ENCODE results near the gene VPS36.

Gene VPS36

DNA sequence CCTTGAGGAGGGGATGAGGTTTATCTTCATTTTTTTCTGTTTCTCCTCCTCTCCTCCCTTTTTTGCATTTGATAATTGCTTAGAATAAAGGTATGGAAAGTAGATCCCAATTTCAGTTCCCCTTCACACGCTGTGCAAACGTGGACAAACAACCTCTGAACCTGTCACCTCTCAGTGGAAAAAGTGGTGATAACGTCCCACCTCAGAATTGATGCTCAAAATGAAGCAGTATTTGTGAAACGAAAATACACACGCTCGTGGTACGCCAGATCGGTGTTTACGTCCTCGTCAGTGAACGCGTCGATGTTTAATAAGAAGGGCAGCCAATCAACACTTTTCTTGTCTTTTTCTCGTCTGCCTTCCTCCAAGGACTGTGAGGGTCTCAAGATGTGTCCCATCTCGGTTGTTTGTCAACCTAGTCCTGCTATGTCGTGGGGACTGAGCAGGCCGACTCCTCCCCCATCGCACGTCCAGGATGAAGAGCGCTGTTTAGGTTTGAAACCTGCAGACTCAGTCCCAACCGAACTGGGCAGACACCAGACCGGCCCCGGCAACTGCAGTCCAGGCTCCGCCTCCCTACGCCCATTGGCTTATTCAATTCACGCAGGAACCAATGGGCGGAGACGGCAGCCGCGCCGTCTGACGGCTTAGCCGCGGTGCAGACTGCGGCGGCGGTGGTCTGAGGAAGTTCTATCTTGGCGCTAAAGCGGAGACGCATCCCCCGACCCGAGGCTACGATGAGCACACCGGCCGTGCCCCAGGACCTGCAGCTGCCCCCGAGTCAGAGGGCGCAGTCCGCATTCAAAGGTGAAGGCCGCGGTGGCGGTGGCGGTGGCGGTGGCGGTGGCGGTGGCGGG lies 4.6 kb upstream of the VPS36 start, which contains the start of gene CKAP2:
Gene CKAP2 (plus strand): TSS at position 659 of the 857 bp plus-strand sequence. CDS start 79 bp downstream, at position 738.
- Histone ChIP-seq H3K9me3 (ENCODE audit: control insufficient read depth, low read length) (no peaks in the 10 kb centered on the region), H2BK15ac (ENCODE audit: low read depth, poor library complexity, severe bottlenecking) (no peak within 1 kb of the TSS), H3K18ac (ENCODE audit: low read depth in 1 of 2, low read length in 2 of 2) (peak within 1 kb of the TSS; percentile 87 to 88), H2AFZ (ENCODE audit: low read depth, low read length) (peak within 1 kb of the TSS; percentile 90), H3K4me2 (ENCODE audit: low read length, poor library complexity, severe bottlenecking) (peak within 1 kb of the TSS; percentile 72), H3K79me1 (replicated peaks; ENCODE audit: low read length, poor library complexity, severe bottlenecking) (peaks cover 5% of the 10 kb centered on the region), H2AK5ac (ENCODE audit: low read length, severe bottlenecking) (no peak within 1 kb of the TSS), H2BK5ac (ENCODE audit: low read depth, low read length, poor library complexity, severe bottlenecking) (peak within 1 kb of the TSS; percentile 49), H3K9ac (ENCODE audit: low read length) (peak within 1 kb of the TSS; percentile 88), H3K27ac (ENCODE audit: low read length, poor library complexity, severe bottlenecking) (peak within 1 kb of the TSS; percentile 94), H3K27me3 (ENCODE audit: control insufficient read depth in 1 of 2, insufficient read depth in 1 of 2, low read length in 2 of 2) (no peaks in the 10 kb centered on the region), H3K4me1 (ENCODE audit: control insufficient read depth, insufficient read depth, low read depth, low read length) (peaks cover 9% of the 10 kb centered on the region), H4K91ac (ENCODE audit: low read length) (peak within 1 kb of the TSS; percentile 59), H4K8ac (ENCODE audit: low read length) (no peak within 1 kb of the TSS), H3K4me3 (ENCODE audit: insufficient read depth in 1 of 2, low read depth in 1 of 2, low read length in 2 of 2) (peak within 1 kb of the TSS; percentile 83 to 95), H3K4ac (ENCODE audit: low read depth in 1 of 2, low read length in 2 of 2) (peak within 1 kb of the TSS in 1 of 2 experiments; percentile 71), H3K14ac (ENCODE audit: low read length in 2 of 2) (peak within 1 kb of the TSS in 1 of 2 experiments; percentile 79), H3K23ac (ENCODE audit: low read length in 2 of 2) (peak within 1 kb of the TSS in 1 of 2 experiments; percentile 79), H3K36me3 (ENCODE audit: control insufficient read depth in 1 of 2, insufficient read depth in 2 of 2, low read depth in 1 of 2, low read length in 2 of 2) (peaks cover 3% of the 10 kb centered on the region in 2 experiments), H2BK120ac (ENCODE audit: low read depth, low read length) (no peak within 1 kb of the TSS), H2BK12ac (ENCODE audit: low read length in 2 of 2) (peak within 1 kb of the TSS in 1 of 2 experiments; percentile 79)
- peak; percentile 96 for DNase-seq
- under 1% methylated on average over 55 of the region's 56 CpGs for WGBS

DNA sequence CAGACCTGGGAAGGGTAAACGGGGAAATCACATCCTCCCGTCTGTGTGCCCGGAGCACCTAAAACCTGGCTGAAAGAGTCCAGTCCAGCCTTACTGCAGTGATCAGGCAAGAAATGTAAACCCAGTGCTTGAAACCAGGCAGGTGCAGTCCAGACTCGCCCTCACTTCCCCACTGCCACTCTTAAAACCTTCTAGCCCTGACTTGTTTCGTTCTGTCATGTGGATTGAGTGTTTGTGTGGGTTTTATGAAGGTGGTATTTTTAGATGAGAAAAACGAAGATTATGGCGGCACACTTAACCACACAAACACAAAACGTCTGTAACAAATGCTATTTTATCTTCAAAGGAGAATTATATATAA lies 4.0 kb upstream of the VPS36 start:
- H3K79me1 ChIP-seq (replicated peaks; ENCODE audit: low read length, poor library complexity, severe bottlenecking) = peaks cover 5% of the 10 kb centered on the region
- no peak overlapping the region for H2BK12ac ChIP-seq (ENCODE audit: low read length in 2 of 2)
- no peak overlapping the region for H3K27ac ChIP-seq (ENCODE audit: low read length, poor library complexity, severe bottlenecking)
- no peak overlapping the region for H4K91ac ChIP-seq (ENCODE audit: low read length)
- H3K14ac ChIP-seq (ENCODE audit: low read length in 2 of 2) = no peak overlapping the region
- DNase-seq = peak; percentile 6
- H2AK5ac ChIP-seq (ENCODE audit: low read length, severe bottlenecking) = no peak overlapping the region
- no peak overlapping the region for H2BK5ac ChIP-seq (ENCODE audit: low read depth, low read length, poor library complexity, severe bottlenecking)
- peak overlapping the region in 1 of 2 experiments; percentile 83 for H3K4me3 ChIP-seq (ENCODE audit: insufficient read depth in 1 of 2, low read depth in 1 of 2, low read length in 2 of 2)
- H3K27me3 ChIP-seq (ENCODE audit: control insufficient read depth in 1 of 2, insufficient read depth in 1 of 2, low read length in 2 of 2) = no peaks in the 10 kb centered on the region
- H2AFZ ChIP-seq (ENCODE audit: low read depth, low read length) = peak overlapping the region; percentile 76
- no peak overlapping the region for H4K8ac ChIP-seq (ENCODE audit: low read length)
- 30% methylated on average over 3 of the region's 8 CpGs for WGBS
- no peak overlapping the region for H3K4ac ChIP-seq (ENCODE audit: low read depth in 1 of 2, low read length in 2 of 2)
- H3K9ac ChIP-seq (ENCODE audit: low read length) = peak overlapping the region; percentile 88
- no peak overlapping the region for H2BK120ac ChIP-seq (ENCODE audit: low read depth, low read length)
- no peak overlapping the region for H3K18ac ChIP-seq (ENCODE audit: low read depth in 1 of 2, low read length in 2 of 2)
- no peaks in the 10 kb centered on the region for H3K9me3 ChIP-seq (ENCODE audit: control insufficient read depth, low read length)
- no peak overlapping the region for H2BK15ac ChIP-seq (ENCODE audit: low read depth, poor library complexity, severe bottlenecking)
- H3K36me3 ChIP-seq (ENCODE audit: control insufficient read depth in 1 of 2, insufficient read depth in 2 of 2, low read depth in 1 of 2, low read length in 2 of 2) = peaks cover 3% of the 10 kb centered on the region in 2 experiments
- peak overlapping the region; percentile 72 for H3K4me2 ChIP-seq (ENCODE audit: low read length, poor library complexity, severe bottlenecking)
- peaks cover 9% of the 10 kb centered on the region for H3K4me1 ChIP-seq (ENCODE audit: control insufficient read depth, insufficient read depth, low read depth, low read length)
- no peak overlapping the region for H3K23ac ChIP-seq (ENCODE audit: low read length in 2 of 2)

GRCh38 chr13:52452470-52452869 lies 2.0 kb upstream of the VPS36 start:
- no peak overlapping the region for H2BK15ac ChIP-seq (ENCODE audit: low read depth, poor library complexity, severe bottlenecking)
- no peak overlapping the region for H3K4me3 ChIP-seq (ENCODE audit: insufficient read depth in 1 of 2, low read depth in 1 of 2, low read length in 2 of 2)
- H3K4me2 ChIP-seq (ENCODE audit: low read length, poor library complexity, severe bottlenecking) = no peak overlapping the region
- H3K27me3 ChIP-seq (ENCODE audit: control insufficient read depth in 1 of 2, insufficient read depth in 1 of 2, low read length in 2 of 2) = no peaks in the 10 kb centered on the region
- H3K27ac ChIP-seq (ENCODE audit: low read length, poor library complexity, severe bottlenecking) = no peak overlapping the region
- H4K8ac ChIP-seq (ENCODE audit: low read length) = no peak overlapping the region
- no peak overlapping the region for H4K91ac ChIP-seq (ENCODE audit: low read length)
- no peak overlapping the region for H3K4ac ChIP-seq (ENCODE audit: low read depth in 1 of 2, low read length in 2 of 2)
- H2BK12ac ChIP-seq (ENCODE audit: low read length in 2 of 2) = no peak overlapping the region
- peaks cover 6% of the 10 kb centered on the region for H3K79me1 ChIP-seq (replicated peaks; ENCODE audit: low read length, poor library complexity, severe bottlenecking)
- H3K23ac ChIP-seq (ENCODE audit: low read length in 2 of 2) = no peak overlapping the region
- H2BK5ac ChIP-seq (ENCODE audit: low read depth, low read length, poor library complexity, severe bottlenecking) = no peak overlapping the region
- WGBS = 92% methylated on average over 1 of the region's 2 CpGs
- no peak for DNase-seq
- no peak overlapping the region for H3K18ac ChIP-seq (ENCODE audit: low read depth in 1 of 2, low read length in 2 of 2)
- no peaks in the 10 kb centered on the region for H3K9me3 ChIP-seq (ENCODE audit: control insufficient read depth, low read length)
- H2BK120ac ChIP-seq (ENCODE audit: low read depth, low read length) = no peak overlapping the region
- H3K9ac ChIP-seq (ENCODE audit: low read length) = no peak overlapping the region
- H3K14ac ChIP-seq (ENCODE audit: low read length in 2 of 2) = no peak overlapping the region
- H3K36me3 ChIP-seq (ENCODE audit: control insufficient read depth in 1 of 2, insufficient read depth in 2 of 2, low read depth in 1 of 2, low read length in 2 of 2) = peaks cover 0 to 3% of the 10 kb centered on the region in 2 experiments
- peaks cover 10% of the 10 kb centered on the region for H3K4me1 ChIP-seq (ENCODE audit: control insufficient read depth, insufficient read depth, low read depth, low read length)
- H2AK5ac ChIP-seq (ENCODE audit: low read length, severe bottlenecking) = no peak overlapping the region
- H2AFZ ChIP-seq (ENCODE audit: low read depth, low read length) = no peak overlapping the region

- WGBS = 87% methylated on average over 23 of the region's 24 CpGs
Observed at GRCh38 chr13:52451135-52451804, 836 bp upstream of the VPS36 start.

More at GRCh38 chr13:52451135-52451804, 836 bp upstream of the VPS36 start:
- Histone ChIP-seq H2BK15ac (ENCODE audit: low read depth, poor library complexity, severe bottlenecking) (no peak overlapping the region), H3K27me3 (ENCODE audit: control insufficient read depth in 1 of 2, insufficient read depth in 1 of 2, low read length in 2 of 2) (no peaks in the 10 kb centered on the region), H3K23ac (ENCODE audit: low read length in 2 of 2) (no peak overlapping the region), H3K4me1 (ENCODE audit: control insufficient read depth, insufficient read depth, low read depth, low read length) (peaks cover 9% of the 10 kb centered on the region), H2BK120ac (ENCODE audit: low read depth, low read length) (no peak overlapping the region), H4K91ac (ENCODE audit: low read length) (no peak overlapping the region), H3K4ac (ENCODE audit: low read depth in 1 of 2, low read length in 2 of 2) (no peak overlapping the region), H2BK5ac (ENCODE audit: low read depth, low read length, poor library complexity, severe bottlenecking) (no peak overlapping the region), H3K9me3 (ENCODE audit: control insufficient read depth, low read length) (no peaks in the 10 kb centered on the region), H3K36me3 (ENCODE audit: control insufficient read depth in 1 of 2, insufficient read depth in 2 of 2, low read depth in 1 of 2, low read length in 2 of 2) (no peaks in the 10 kb centered on the region), H2BK12ac (ENCODE audit: low read length in 2 of 2) (no peak overlapping the region), H3K14ac (ENCODE audit: low read length in 2 of 2) (no peak overlapping the region), H2AK5ac (ENCODE audit: low read length, severe bottlenecking) (no peak overlapping the region), H3K79me1 (replicated peaks; ENCODE audit: low read length, poor library complexity, severe bottlenecking) (peaks cover 7% of the 10 kb centered on the region), H3K27ac (ENCODE audit: low read length, poor library complexity, severe bottlenecking) (no peak overlapping the region), H3K9ac (ENCODE audit: low read length) (peak overlapping the region; percentile 89), H3K4me2 (ENCODE audit: low read length, poor library complexity, severe bottlenecking) (no peak overlapping the region), H3K4me3 (ENCODE audit: insufficient read depth in 1 of 2, low read depth in 1 of 2, low read length in 2 of 2) (peak overlapping the region in 1 of 2 experiments; percentile 73), H4K8ac (ENCODE audit: low read length) (no peak overlapping the region), H3K18ac (ENCODE audit: low read depth in 1 of 2, low read length in 2 of 2) (no peak overlapping the region), H2AFZ (ENCODE audit: low read depth, low read length) (no peak overlapping the region)
- DNase-seq = no peak
